GM21447 (cell line): ENCODE measurements around the gene CDC42SE2.
A peak's percentile ranks its signal among the peaks of the same experiment; 100 is the strongest.
"Not testable (repeated sequence)": the region's sequence is repeated elsewhere in the genome, so short reads cannot be mapped to it uniquely, and the experiment has no call there.

Experiments
- ATAC-seq: cut with Tn5 transposase; IDR thresholded peaks from one replicate; pipeline ENCODE4 v1.9.1; 2021; ENCODE audit not compliant: unreplicated experiment

Gene CDC42SE2

GRCh38 chr5:131363811-131364506 lies 100.1 kb downstream of the CDC42SE2 start:
- no peak for ATAC-seq

DNA sequence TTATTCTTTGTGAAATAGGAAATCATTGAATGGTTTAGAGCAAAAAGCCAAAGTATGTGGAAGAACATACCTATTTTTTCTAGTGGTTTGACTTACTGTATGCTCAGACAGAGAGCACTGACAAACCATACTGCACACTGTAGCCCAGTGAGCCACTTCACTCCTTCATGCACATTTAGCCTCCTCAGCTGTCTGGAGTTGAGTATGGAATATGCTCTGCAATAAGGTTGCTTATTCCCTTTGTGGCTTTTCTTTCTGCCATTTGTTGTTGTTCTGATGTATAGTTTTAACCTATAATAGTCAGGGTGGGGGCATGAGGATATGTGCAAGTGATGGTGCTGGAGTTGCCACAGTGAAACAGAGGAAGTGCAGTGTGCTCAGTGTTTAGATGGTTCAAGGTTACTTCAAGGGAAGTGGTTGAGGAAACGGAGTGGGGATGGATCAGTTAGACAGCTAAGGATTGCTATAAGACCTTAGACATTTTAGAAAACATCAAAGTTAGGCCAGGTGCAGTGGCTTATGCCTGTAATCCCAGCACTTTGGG lies 100.7 kb downstream of the CDC42SE2 start:
- ATAC-seq, result no peak

DNA sequence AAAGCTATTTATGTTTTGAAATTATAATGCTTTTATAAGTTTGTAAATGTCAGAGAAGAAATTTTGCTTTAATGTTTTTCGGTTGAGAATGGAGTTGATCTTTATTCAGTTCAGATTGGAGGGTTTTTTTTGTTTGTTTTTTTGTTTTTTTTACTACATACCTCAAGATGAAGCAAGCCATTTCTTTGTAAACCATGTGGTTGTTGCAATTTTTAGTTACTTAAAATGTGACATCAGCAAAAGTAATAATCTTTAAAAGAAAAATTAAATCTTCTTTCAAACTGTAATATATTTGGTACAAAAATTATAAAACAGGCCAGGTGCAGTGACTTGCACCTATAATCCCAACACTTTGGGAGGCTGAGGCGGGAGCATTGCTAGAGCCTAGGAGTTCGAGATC lies 102.6 kb downstream of the CDC42SE2 start:
- no peak for ATAC-seq

DNA sequence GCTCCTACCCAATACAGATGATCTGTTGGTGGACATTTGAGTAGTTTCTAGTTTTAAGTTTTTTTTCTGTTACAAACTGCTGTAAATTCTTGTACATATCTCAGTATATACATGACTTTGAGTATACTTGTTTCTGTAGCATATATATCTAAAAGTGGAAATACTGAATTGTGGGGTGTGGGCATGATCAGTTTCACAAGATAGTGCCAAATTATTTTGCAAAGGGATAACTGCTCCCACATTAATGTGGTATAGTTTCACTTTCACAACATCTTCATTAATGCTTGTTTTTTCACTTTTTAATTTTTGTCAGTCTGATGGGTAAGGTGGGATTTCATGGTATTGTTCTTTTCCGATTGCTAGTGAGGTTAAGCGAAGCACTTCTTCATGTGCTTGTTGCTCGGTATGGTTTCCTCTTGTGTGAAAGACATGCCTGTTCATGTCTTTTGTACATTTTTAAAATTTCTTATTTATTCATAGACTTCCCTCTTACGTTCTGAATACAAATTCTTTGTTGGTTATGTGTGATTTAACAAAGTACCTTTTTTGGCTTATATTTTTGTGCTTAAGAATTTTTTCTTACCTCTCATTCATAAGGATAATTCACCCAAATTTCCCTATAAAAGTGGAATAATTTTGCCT lies 103.5 kb downstream of the CDC42SE2 start:
- ATAC-seq, result no peak

DNA sequence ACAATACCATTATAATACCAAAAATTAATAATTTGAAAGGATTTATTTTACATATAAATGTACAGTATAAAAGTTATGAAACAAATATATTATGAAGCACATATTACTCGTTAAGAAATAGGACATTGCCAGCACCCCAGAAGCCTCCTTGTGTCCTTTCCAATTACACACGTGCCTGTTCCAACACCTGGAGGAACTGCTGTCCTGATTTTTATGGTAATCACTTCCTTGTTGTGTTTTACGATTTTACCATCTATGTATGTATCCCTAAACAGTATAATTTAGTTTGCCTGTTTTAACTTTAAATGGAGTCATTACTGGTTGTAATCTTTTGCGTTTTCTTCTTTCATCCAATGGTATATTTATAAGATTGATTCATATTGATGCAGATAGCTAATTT lies 105.0 kb downstream of the CDC42SE2 start:
- no peak for ATAC-seq

- no peak for ATAC-seq
Observed at GRCh38 chr5:131369558-131369957, 105.7 kb downstream of the CDC42SE2 start.

- ATAC-seq, result no peak
Observed at GRCh38 chr5:131371835-131372234, 108.0 kb downstream of the CDC42SE2 start.

DNA sequence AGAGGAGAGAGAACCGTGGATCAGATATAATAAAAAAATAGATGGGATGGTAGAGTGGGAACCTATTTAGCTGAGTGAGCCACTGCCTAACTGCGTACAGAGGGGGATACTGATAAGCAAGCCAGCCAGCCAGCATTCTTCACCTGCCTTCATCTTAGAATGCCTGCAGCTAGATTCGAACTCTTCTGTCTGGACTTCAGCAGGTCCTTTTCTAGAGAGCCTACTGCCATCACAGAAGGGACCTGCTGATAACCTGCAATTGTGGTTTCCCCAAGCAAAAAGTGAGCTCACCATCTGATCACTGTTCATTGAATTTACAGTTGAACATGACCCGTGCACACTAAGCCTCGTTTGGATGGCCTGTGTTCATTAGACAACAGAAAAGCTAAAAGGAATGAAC lies 109.4 kb downstream of the CDC42SE2 start:
- no peak for ATAC-seq

- no peak for ATAC-seq
Observed at GRCh38 chr5:131375351-131375750, 111.5 kb downstream of the CDC42SE2 start.

- no peak for ATAC-seq
Observed at GRCh38 chr5:131377346-131377745, 113.5 kb downstream of the CDC42SE2 start.

GRCh38 chr5:131377785-131378325 lies 114.0 kb downstream of the CDC42SE2 start:
- ATAC-seq, result no peak

DNA sequence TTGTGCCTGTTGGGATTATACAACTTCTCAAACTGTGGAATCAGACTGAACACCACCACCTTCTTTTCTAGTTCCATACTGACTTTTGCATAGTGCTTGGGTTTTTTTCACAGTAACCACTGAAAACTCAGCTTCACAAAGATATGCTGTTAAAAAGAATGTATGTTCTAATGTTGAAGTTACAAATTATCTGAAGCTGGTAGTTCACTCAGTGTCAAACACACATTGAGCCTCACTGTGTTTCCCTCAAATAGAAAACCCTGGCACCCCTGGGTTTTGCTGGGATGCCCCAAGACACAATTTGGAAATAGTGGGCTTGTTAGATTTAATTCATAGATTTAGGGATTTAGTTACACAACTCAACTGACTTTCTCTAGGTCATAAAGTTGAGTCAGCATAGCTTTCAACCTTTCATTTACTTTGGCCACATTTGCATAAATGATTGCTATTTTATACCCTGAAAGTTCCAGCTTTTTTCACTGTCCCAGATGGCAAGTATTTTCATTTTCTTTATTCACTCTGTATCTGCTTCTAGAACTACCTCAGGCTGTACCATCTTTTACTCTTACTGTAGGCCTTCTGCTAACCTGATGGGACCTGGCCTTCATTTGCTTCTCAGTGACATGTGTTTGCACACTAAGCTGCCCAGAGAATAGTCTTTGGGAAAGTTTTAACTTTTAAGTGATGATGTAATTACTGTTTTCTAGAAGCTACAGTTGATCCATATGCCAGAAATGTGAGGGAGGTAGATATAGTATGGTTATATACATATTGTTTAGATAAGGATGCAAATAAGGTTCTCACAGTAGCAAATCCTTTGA lies 115.1 kb downstream of the CDC42SE2 start:
- ATAC-seq, result peak; percentile 27

DNA sequence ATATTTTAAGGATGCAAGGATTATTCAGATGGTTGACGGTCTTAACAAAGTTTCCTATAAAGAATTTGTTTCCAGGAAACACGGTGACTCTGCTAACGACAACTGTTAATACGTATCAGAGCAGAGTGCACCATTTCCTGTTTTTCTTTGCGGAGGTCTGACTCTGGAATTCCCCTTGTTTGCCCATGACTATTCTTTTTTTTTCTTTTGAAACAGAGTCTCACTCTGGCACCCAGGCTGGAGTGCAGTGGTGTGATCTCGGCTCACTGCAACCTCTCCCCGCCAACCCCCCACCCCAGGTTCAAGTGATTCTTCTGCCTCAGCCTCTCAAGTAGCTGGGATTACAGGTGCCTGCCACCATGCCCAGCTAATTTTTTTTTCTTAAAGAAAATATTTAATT lies 115.9 kb downstream of the CDC42SE2 start:
- ATAC-seq, result peak; percentile 39

GRCh38 chr5:131380238-131380637 lies 116.4 kb downstream of the CDC42SE2 start:
- not testable (repeated sequence) for ATAC-seq

DNA sequence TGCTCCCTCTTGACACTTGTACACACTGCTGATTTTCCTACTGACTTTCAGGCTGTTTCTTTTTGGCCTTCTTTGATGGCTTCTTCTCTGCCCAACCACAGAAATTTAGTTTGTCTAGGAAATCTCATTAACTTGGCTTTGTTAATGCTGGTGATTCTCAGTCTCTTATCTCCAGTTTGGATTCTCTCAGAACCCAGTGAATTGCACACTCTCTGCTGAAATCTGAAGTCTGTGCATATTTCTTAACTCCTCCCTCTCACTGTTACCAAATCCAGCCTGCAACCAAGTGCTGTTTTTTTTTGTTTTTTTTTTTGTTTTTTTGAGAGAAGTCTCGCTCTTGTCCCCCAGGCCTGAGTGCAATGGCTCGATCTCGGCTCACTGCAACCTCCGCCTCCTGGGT lies 117.2 kb downstream of the CDC42SE2 start:
- ATAC-seq, result no peak

GRCh38 chr5:131381777-131382176 lies 117.9 kb downstream of the CDC42SE2 start:
- peak; percentile 55 for ATAC-seq

DNA sequence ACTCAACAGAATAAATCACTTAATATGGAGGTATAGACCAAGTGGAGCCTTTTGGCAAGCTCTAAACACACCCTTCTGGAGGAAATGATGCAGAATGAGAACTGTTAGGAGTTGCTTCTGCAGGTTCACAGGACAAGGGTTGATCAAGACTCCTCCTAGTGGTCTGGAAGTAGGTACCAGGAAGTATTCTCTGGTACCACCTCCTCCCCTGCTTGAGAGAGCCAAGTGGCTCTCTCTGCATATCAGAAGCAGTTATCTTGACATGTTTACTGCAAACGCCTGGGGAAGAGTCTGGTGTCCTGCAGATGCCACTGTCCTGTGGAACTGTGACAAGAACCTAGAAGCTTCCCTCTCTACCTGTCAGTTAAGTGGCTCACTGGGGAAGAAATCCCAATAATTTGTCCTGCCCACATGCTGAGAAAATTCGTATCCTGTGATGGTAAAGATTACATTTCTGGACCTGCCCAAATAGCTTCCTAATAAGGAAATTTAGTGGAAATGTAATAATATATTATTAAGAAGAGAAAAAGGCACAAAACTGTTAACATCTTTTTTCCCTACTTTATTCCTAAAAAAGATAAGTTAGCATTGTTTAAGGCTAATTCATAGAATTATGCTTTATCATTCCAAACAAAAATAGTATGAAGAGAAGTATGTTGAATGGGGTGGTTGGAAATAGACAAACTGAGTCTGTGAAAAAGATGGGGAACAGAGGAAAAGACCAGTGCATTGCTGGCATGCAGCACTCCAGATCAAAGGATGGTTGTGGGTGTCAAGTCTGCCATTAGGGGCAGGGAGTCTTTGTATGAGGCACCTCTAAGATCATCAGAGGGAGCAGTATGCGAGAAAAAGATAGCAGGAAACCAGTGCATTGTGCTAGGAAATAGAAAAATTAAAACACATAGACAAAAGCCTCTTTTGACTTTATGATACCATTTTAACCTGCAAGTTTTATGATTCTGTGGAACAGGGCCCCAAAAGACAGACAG lies 118.8 kb downstream of the CDC42SE2 start:
- peak; percentile 51 for ATAC-seq

GRCh38 chr5:131384173-131384572 lies 120.3 kb downstream of the CDC42SE2 start:
- no peak for ATAC-seq

- no peak for ATAC-seq
Observed at GRCh38 chr5:131384616-131385214, 120.9 kb downstream of the CDC42SE2 start.

GRCh38 chr5:131386124-131386523 lies 122.3 kb downstream of the CDC42SE2 start:
- ATAC-seq, result no peak
